SH-SY5Y (cell line): Measurements from ENCODE around the gene SKAP1.

Experiments
- GATA2 ChIP-seq: IDR thresholded peaks from 2 replicates; pipeline ENCODE4 v1.6.1; 2011; ENCODE audit warnings: mild to moderate bottlenecking, low read depth, low read length
- GATA3 ChIP-seq: IDR thresholded peaks from 2 replicates; pipeline ENCODE4 v1.6.1; 2011; ENCODE audit warnings: low read depth, mild to moderate bottlenecking, low read length, moderate library complexity

DNA sequence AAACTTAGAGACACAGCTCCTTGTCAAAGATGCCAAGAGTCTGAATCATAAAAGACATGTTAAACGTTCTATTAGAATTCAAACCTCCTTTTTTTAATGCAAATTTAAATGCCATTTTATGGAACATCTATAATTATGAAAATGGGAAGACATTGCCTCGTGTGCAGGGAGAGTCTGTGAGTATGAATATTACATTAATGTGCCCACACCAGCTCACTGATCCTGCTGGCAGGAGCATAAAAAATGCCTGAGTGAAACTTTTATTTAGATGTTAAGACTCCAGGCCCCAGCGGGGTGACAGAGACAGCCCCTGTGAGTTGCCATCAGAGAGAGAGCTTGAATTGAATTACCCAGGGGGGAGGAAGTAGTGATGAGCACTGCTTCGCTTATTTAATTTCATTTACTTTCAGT, 237.7 kb downstream of the SKAP1 start:
- TF ChIP-seq GATA3, result no peak
- no peak for TF ChIP-seq GATA2
